ENCODE data around the gene HEMGN.
"Not testable (repeated sequence)": the region's sequence is repeated elsewhere in the genome, so short reads cannot be mapped to it uniquely, and the experiment has no call there.

HEMGN gene

GRCh38 chr9:97962575-97962974, 24.6 kb upstream of the HEMGN start:
- DNase-seq, result no peak

DNA sequence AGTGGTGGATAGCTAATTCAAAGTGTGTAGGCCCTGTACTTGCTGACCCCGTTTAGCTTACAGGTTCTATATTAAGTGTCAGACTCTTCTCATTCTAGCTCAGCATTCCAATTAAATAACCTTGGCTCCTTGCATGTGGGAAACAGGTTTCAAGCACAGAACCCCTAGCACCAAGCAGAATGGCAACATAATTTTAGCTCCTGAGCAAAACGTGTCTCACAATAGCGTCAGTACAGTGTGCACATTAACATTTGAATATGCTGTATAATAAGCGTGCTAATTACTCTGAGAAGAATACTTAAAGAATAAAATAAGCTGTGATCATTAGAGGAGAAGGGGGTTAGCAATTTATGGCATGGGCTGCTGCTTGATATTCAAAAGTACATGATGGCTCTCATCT, 24.2 kb upstream of the HEMGN start:
- DNase-seq, result no peak

DNA sequence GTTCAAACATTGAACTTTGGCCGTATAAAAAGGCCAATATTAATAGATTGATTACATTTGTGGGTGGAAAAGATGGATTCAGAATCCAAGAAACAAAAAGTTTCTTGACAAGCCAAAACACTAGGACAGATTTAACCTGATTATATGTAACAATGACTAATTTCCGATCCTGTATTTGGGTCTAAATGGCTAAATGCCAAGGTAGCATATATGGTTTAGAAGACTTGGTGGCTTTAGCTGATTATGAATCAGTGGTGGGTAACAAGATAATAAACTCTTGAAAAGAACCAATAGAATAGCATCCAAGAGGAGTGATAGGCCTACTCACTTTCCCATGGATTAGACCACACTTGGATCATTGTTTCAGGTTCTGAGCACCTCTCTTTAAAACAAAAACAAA, 23.4 kb upstream of the HEMGN start:
- DNase-seq, result no peak

- DNase-seq, result not testable (repeated sequence)
These were observed 22.8 kb upstream of the HEMGN start for GRCh38 chr9:97960678-97961328.

DNA sequence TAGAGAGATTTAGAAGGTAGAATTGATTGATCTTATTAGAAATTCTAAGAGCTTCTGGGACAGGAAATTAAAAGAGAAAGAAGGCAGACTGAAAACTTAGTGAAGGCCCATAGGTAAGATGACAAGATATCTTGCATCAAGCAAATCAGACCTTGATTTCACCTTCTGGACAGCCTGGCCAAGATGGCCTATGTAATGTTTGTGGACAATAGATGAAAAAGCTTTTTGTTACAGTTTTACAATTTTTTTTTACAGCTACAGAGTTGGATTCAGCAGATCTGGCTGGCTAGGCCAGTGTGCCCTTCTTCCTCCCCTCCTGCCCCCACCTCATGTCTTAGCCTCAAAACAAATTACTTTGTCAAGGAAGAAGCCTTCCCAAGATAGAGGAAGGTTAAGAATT, 21.6 kb upstream of the HEMGN start:
- no peak for DNase-seq

- no peak for DNase-seq
These were observed 21.0 kb upstream of the HEMGN start for GRCh38 chr9:97958812-97959511.

DNA sequence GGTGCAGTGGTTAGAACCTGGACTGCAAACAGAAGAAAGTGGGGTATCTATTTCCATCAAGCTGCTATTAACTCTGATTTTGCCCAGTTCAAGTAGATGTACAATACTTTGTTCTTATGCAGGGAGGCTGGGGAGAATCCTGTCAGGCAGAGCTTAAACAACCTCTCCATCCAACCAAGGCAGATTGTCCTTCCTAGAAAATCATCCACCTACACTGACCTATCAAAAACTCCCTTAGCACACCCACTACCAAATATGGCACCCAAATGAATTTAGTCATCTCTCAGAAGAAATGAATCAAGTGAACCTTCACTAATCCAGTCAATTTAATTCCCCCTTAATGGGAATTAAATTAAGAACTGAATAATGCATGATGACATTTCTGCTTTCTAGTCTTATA, 18.4 kb upstream of the HEMGN start:
- no peak for DNase-seq

- peak; percentile 70 to 76 for DNase-seq
These were observed 16.6 kb upstream of the HEMGN start for GRCh38 chr9:97954550-97954989.

DNA sequence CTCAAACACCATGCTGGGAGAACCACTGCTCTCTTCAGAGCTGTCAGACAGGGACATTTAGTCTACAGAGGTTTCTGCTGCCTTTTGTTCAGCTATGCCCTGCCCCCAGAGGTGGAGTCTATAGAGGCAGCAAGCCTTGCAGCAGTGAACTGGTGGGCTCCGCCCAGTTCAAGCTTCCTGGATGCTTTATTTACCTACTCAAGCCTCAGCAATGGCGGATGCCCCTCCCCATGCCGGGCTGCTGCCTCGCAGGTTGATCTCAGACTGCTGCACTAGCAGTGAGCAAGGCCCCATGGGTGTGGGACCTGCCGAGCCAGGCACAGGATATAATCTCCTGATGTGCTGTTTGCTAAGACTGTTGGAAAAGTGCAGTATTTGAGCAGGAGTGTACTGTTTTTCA, 12.9 kb upstream of the HEMGN start:
- DNase-seq, result peak; percentile 20 to 23

- DNase-seq, result not testable (repeated sequence)
These were observed 9.1 kb upstream of the HEMGN start for GRCh38 chr9:97947094-97947493.

DNA sequence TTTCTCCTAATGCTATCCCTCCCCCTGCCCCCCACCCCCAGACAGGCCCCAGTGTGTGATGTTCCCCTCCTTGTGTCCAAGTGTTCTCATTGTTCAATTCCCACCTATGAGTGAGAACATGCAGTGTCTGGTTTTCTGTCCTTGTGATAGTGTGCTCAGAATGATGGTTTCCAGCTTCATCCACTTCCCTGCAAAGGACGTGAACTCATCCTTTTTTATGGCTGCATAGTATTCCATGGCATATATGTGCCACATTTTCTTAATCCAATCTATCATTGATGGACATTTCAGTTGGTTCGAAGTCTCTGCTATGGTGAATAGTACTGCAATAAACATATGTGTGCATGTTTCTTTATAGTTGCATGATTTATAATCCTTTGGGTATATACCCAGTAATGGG, 7.5 kb upstream of the HEMGN start:
- not testable (repeated sequence) for DNase-seq

DNA sequence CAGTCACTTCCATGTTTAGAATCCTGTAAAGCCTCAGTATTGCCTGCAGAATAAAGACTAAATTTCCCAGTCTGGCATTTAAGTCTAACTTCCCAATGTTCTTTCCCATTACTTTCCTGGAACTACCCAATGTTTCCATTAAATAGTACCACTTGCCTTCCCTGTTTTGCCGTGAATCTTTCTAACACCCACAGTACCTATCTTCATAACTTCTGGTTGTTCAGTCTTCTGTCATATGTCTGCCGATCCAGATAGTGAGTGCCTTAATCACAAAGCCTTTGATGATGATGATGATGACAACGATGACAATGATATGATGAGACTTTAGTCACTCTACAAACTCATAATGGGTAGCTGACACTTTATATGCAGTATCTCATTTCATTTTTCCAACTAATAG, 6.6 kb upstream of the HEMGN start:
- no peak for DNase-seq

- DNase-seq, result no peak
These were observed 5.4 kb upstream of the HEMGN start for GRCh38 chr9:97943308-97943855.

- no peak for DNase-seq
These were observed 3.4 kb upstream of the HEMGN start for GRCh38 chr9:97941323-97941722.

DNA sequence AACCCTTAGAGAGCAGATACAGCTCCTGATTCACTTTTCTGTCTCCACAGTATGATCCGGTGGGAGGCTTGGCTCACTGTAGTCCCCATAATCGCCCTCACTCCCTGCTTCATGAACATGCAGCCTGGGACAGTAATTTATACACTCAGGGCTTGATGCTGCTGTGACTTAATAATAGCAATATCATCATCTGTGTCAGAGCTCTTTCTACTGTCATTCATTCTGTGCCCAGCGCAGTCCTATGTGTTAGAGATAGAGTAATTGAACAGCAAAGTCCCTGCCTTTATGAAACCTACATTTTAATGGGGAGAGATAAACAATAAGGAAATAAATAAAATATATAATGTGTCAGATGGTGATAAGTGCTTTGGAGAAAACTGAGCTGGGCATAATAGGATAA, 2.8 kb upstream of the HEMGN start:
- no peak for DNase-seq

- DNase-seq, result no peak
These were observed 2.3 kb upstream of the HEMGN start for GRCh38 chr9:97940233-97940632.

GRCh38 chr9:97936998-97937397, 974 bp downstream of the HEMGN start:
- DNase-seq, result no peak

- DNase-seq, result no peak
These were observed 2.7 kb downstream of the HEMGN start for GRCh38 chr9:97935276-97935675.

GRCh38 chr9:97934321-97935115, 3.5 kb downstream of the HEMGN start:
- DNase-seq, result no peak

GRCh38 chr9:97933297-97933998, 4.5 kb downstream of the HEMGN start:
- DNase-seq, result no peak

DNA sequence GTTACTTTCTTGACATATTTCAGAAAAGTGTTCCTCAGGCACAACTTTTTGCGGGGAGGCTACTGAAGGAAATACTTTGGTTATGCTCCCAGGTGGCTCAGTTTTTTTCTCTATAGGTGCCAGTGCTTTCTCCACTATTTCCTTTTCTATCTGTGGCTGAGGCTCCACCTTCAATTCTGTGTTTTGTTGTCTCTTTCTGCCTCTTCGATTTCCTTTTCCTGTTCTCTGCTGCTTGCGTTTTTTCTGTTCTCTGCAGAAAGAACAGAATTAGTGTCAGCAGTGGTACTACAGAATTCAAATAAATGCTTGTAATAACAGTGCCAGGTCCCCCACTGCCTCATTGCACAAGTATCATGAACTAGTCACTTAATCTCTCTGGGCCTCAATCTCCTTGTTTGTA, 7.0 kb downstream of the HEMGN start:
- peak in 1 of 2 donors; percentile 26 for DNase-seq

GRCh38 chr9:97928986-97929604, 8.9 kb downstream of the HEMGN start:
- DNase-seq, result no peak
